BE2C (cell line): ENCODE data around the gene FBXW8.

ENCODE experiments used
- DNase-seq: peaks from one replicate; pipeline ENCODE4 v3.0.0-alpha.2; 2020
- H3K27me3 ChIP-seq: fragments of 250-450 bp; sonication (Bioruptor Pico); 2 replicates; pipeline ENCODE4 v1.5.1; 2020; ENCODE audit warnings: mild to moderate bottlenecking
- H3K36me3 ChIP-seq: fragments of 250-450 bp; sonication (Bioruptor Pico); 2 replicates; pipeline ENCODE4 v1.5.1; 2020; ENCODE audit warnings: mild to moderate bottlenecking
- H3K4me1 ChIP-seq: fragments of 250-450 bp; sonication (Bioruptor Pico); 2 replicates; pipeline ENCODE4 v1.5.1; 2020
- H3K4me3 ChIP-seq: 2 replicates; pipeline ENCODE4 v1.5.1; 2011; ENCODE audit warnings: low read depth, low read length
- H3K9me3 ChIP-seq: fragments of 250-450 bp; sonication (Bioruptor Pico); 2 replicates; pipeline ENCODE4 v1.5.1; 2020
- TF ChIP-seq, protein P1 (sequence below): IDR thresholded peaks from 2 replicates; pipeline ENCODE4 v1.5.1; 2012; ENCODE audit warnings: mild to moderate bottlenecking, low read depth, low read length

The FBXW8 gene

DNA sequence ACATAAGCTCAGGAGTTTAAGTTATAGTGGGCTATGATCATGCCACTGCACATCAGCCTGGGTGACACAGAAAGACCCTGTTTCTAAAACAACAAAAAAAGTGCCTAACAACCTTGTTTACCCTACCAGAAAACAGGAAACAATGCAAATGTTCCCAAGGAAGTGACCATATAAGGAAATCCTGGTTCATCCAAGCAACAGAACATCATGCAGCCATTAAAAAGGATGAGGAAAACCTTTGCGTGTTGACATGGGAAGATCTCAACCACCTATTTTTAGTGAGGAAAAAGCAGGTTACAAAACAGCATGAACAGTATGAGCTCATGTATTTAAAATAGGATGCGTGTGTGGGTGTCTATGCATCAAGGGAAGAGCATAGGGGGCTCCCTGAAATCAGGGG lies 43.2 kb upstream of the FBXW8 start:
- H3K27me3 ChIP-seq: no peaks in the 10 kb centered on the region
- no peaks in the 10 kb centered on the region; the same call in 1 of the 2 replicates for H3K4me1 ChIP-seq
- H3K9me3 ChIP-seq: no peaks in the 10 kb centered on the region
- no peak overlapping the region for H3K4me3 ChIP-seq
- DNase-seq: no peak
- TF ChIP-seq, protein P1, sequence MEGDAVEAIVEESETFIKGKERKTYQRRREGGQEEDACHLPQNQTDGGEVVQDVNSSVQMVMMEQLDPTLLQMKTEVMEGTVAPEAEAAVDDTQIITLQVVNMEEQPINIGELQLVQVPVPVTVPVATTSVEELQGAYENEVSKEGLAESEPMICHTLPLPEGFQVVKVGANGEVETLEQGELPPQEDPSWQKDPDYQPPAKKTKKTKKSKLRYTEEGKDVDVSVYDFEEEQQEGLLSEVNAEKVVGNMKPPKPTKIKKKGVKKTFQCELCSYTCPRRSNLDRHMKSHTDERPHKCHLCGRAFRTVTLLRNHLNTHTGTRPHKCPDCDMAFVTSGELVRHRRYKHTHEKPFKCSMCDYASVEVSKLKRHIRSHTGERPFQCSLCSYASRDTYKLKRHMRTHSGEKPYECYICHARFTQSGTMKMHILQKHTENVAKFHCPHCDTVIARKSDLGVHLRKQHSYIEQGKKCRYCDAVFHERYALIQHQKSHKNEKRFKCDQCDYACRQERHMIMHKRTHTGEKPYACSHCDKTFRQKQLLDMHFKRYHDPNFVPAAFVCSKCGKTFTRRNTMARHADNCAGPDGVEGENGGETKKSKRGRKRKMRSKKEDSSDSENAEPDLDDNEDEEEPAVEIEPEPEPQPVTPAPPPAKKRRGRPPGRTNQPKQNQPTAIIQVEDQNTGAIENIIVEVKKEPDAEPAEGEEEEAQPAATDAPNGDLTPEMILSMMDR: no peak
- H3K36me3 ChIP-seq: no peaks in the 10 kb centered on the region

DNA sequence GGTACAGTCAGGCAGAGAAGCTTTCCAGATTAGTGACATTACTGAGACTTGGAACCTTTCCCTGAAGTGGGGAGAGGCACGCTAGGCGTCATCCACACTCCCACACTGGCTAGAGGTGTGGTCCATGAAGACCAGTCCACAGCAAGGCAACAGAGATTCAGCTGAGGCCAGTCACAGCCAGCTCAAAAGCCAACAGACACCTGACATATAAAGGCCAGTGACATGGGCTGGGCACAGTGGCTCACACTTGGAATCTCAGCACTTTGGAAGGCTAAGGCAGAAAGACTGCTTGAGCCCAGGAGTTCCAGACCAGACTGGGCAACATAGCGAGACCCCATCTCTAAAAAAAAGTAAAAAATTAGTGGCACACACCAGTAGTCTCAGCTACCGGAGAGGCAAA lies 40.4 kb upstream of the FBXW8 start:
- H3K4me1 ChIP-seq: no peaks in the 10 kb centered on the region
- H3K36me3 ChIP-seq: no peaks in the 10 kb centered on the region
- no peak overlapping the region for H3K4me3 ChIP-seq
- H3K9me3 ChIP-seq: no peaks in the 10 kb centered on the region; the same call in 1 of the 2 replicates
- TF ChIP-seq, protein P1: no peak
- DNase-seq: no peak
- no peaks in the 10 kb centered on the region for H3K27me3 ChIP-seq

DNA sequence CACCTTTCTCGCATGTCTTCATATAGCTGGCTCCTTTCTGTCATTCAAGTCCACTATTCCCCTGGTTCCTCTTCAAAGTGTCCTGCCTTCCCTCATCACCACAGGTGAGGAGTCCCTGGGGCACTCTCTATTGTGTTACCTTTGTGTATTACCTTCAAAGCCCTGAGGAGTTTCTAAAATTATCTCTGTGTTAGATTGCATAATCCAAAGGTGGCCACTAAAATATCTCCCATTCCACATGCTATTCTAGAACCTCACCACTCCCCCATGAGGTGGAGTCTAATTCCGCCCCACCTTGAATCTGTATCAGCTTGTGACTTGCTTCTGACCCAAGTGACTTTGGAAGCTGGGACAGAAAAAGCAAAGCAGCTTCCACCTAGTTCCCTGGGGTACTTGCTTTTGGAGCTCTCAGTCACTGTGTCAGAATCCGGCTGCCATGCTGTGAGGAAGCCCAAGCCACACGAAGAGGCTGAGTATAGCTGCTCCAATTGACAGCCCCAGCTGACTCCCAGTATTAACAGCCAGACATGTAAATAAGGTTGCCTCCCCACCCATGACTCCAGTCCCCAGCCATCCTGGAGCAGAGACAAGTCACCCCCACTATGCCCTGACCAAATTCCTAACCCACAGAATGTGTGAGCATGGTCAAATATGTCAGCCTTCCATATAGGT lies 36.3 kb upstream of the FBXW8 start:
- no peaks in the 10 kb centered on the region for H3K4me1 ChIP-seq
- no peak for DNase-seq
- peaks cover 22% of the 10 kb centered on the region for H3K27me3 ChIP-seq
- TF ChIP-seq, protein P1: no peak
- no peak overlapping the region for H3K4me3 ChIP-seq
- no peaks in the 10 kb centered on the region; the same call in 1 of the 2 replicates for H3K9me3 ChIP-seq
- no peaks in the 10 kb centered on the region for H3K36me3 ChIP-seq

DNA sequence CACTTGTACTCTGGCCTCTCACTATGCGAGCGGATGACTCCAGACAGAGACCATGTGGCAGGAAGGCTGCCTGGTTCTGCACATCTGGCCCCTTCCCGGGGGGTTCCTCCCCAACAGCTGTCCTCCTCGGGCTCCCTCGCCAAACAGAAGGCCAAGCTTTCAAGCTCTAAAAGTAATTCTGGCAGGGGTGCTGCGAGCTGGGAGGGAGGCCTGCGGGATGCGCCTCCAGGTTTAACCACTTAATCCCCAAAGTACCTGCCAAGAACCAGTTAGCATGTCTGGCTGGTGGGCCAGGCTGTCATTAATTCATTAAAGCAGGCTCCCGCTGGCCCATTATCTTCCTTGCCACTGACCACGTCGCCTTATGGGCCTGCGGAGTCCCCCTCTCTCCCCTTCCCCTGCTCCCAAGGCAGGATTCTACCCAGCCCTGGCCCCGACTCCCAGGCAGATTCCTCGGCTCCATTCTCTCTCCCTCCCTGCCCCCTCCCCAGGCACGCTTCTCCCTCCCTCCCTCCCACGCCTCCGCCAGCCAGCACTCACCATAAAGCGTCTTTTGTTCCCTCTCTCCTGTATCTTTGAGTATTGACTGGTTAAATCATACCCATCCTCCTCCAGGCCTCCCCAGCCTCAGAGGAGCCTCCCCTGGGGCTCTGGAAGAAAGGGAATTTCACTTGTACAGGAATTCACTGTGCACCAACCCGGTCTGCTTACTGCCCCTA lies 34.4 kb upstream of the FBXW8 start:
- H3K9me3 ChIP-seq: no peaks in the 10 kb centered on the region; the same call in 1 of the 2 replicates
- H3K4me3 ChIP-seq: no peak overlapping the region
- no peaks in the 10 kb centered on the region for H3K4me1 ChIP-seq
- TF ChIP-seq, protein P1: no peak
- peaks cover 40% of the 10 kb centered on the region for H3K27me3 ChIP-seq
- H3K36me3 ChIP-seq: no peaks in the 10 kb centered on the region
- DNase-seq: peak; percentile 18

DNA sequence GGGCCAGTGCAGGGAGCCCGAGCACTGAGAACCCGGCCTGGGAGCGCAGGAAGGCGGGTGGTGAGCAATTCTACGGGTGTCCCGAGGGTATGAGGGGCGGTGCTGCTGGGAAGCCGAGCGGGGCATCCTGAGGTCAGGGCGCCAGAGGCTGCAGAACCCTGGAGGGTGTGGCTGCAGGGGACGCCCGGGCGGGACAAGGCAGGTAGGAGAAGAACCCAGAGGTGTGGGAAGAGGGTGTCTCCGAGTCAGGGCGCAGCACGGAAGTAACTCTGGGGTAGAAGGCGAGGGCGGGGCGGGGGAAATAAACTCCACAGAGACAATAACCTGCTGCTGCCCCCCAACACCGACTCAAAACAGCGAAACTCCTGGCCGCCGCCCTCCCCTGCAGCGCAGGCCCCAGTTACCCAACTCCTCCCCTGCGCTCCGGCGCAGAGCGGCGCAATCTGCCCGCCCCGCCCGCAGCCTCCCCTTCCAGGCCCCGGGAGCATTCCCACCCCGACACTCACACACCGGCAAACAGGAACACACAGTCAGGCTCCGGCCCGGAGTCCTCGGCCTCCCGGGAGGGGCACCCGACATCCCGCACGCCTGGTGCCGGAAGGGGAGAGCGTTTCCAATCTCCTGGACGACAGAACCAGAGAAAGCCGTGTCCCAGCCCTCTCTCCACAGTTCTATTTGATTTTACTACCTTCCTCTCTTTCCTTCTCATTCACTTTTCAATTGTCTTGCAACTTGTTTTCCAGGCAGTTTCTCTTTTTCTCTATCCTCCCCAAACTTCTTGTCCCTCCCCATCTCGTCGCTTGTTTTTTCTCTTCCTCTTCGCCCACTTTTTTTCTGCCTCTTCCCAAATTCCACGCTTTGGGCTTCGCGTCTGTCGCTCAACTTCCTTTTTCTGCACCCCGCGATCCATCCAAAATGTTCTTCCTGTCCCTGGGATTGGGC lies 31.9 kb upstream of the FBXW8 start:
- Histone ChIP-seq H3K27me3 (peaks cover 64% of the 10 kb centered on the region), H3K4me3 (peak overlapping the region; percentile 63), H3K9me3 (no peaks in the 10 kb centered on the region; the same call in 1 of the 2 replicates), H3K36me3 (no peaks in the 10 kb centered on the region), H3K4me1 (no peaks in the 10 kb centered on the region)
- TF ChIP-seq, protein P1: no peak
- DNase-seq: no peak
